GDM1 (cell line): ENCODE results near the gene BRD2.
A peak's percentile ranks its signal among the peaks of the same experiment; 100 is the strongest.
"Not testable (repeated sequence)": the region's sequence is repeated elsewhere in the genome, so short reads cannot be mapped to it uniquely, and the experiment has no call there.

ENCODE experiments used
- DNase-seq: peaks from one replicate; lab custom pipeline; 2025; lab: John Stamatoyannopoulos, UW

The BRD2 gene

DNA sequence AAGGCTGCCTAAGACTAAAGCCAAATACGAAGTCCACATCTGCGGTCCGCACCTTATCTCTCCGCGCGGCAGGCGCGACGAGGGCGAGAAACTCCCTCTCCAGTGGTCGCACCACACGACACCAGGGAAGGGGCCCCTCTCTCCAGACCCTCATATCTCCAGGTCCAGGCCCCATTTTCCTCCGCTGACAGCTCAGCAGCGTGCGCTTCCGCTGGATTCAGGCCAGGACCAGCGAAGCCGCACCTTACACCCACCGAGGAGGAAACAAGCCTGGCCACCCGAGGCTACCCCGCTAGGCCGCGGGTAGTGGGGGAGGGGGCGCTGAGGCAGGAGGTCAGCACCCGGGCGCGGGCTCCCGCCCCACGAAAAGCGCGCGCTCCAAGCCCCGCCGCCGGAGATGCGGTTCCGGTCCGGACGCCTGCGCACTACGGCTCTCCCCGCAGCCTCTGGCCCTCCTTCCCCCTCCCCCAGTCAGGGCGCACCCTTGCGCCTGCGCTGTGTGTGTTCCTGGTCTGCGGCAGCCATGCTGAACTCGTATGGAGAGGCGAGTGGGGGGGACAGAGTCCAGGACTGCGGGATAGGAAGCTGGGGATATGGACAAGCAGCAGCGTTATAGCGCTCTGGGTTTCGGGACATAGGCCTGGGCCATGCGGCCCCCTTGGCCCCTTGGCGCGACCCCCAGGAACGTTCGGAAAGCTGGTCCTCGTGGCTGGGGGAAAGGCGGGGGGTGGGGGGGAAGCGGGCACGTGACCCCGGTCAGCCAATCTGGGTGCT is at the start of gene BRD2:
Gene BRD2 (plus strand): TSS at position 502 of the 774 bp plus-strand sequence. CDS start 4,305 bp downstream, outside the sequence.
- DNase-seq, result peak; percentile 95

DNA sequence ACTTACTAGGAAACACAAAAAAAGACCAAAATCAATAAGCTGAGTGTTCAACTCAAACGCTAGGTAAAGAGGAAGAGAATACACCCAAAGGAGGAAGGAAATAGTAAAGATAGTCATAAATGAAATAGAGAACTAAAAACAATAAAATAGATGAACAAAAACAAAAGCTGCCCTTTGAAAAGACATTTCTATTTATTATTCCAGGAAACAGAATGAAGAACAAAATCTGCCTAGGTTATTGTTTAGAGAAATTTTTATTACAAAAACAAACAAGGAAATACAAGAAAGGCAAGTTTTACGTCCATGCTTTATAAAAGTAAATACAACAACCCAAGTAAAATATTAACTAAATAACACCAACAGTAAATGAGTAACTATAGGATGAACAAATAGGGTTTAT is 47.7 kb upstream of the BRD2 start:
- DNase-seq, result no peak

DNA sequence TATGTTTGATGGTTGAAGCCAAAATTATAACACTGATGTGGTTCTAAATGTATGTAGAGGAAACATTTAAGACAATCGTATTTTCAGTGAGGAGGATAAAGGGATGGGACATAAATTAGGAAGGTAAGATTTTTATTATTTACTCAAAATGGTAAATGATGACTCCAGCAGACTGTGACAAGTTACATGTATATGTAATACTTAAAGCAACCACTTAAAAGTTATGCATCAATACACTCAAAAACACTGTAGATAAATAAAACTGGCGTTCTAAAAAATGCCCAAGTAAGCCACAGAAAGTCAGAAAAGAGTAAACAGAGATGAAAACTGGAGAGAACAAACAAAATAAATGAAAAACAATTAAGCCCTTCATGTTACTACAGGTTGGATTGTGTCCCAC is 46.3 kb upstream of the BRD2 start:
- DNase-seq, result no peak

DNA sequence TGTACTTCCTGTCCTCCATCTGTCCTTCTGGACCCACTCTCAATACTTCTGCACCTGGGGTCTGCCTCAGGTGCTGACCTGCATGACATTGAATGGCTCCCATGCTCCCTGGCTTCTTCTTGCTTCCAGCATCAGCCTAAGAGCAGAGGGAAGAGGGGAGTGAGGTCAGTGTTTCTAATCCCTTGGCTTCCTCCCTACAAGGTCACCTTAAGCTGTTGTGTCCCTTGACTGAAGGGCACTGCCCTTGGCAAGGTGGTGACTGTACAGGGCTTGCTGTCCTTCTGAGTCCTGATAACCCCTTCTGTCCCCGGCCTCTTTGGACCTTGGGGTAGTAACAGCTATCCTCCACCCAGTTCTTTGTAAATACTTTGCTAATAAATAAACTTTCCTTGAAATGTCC is 37.2 kb upstream of the BRD2 start:
- DNase-seq, result no peak

DNA sequence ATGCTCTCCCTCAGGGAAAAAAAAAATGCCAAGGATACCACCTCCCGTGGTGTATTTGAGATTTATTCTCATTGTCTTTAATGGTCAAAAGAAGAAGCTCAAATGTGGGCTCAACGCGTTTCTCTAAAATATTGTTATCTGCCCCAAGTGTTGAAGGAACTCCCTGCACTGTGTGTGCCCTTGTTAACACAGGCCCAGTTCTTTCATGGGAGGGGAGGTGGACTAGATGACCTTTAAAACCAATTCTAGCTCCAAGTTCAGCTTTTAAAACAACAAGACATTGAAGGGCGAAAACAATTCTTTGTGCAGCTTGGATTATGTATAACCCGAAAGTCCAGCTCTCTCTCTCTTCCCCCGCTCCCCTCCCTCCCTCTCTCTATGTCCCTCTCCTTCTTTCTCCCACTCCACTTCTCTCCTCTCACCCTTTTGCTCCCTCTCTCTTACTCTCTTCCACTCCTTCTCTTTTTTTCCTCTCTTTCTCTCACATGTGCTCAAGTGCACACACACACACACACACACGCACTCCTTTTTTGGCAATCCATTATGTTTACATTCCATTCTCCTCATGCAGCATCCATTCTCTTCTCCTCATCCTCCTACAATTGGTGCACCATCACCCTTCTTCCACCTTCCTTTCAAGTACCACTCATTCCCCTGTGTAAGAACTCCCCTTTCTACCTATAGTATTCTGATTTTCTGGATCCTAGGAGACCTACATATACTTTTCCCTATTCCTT is 36.1 kb upstream of the BRD2 start:
- DNase-seq, result no peak

DNA sequence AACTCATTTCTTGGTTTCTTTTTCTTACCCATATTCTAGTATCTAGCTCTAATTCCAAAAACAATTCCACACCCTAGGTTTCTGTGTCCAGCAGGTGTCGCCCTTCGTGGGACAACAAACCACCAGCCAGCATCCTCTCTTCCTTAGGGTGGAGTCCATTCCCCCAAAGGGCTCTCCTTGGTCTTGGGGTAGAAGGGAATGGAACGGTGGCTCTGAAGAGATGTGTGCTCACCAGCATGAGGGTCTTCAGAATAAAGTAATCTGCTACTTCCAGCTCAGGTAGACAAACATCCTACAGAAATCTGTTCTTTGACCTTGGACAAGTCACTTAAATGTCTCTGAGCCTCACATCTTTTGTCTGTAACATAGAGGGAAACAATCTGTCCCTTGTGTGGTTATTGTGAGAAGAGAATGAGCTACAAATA is 34.7 kb upstream of the BRD2 start:
- DNase-seq, result peak; percentile 45

DNA sequence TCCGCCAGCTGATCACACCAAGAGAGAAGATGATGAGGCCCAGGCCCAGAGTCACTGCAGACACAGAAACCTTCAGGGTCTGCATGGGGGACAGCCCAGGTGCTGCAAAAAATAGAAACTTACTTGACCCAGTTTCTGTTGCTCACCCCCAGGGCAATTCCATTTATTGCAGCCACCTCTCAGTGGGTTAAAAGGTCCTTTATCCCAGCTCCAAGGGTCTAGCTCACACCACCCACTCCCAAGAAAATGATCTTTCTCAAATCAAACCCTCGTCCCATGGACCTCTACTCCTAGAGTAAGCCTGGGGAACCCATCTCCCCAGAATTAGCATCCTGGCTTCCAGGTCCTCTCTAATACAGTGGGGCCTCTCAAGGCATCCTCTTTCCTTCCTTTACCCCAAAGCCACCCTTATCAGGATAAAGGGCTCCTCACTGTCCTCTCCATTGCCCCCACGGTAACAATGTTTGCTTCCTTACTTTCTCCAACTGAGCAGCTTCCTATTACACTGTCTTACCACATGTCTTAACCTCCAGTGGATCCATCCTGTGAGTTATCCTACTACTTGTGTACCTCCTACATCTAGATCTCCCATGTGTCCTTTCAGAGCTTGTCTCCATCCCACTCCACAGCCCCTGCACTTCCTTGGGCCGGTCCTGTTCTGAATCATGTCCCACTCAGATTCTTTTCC is 32.7 kb upstream of the BRD2 start:
- no peak for DNase-seq

DNA sequence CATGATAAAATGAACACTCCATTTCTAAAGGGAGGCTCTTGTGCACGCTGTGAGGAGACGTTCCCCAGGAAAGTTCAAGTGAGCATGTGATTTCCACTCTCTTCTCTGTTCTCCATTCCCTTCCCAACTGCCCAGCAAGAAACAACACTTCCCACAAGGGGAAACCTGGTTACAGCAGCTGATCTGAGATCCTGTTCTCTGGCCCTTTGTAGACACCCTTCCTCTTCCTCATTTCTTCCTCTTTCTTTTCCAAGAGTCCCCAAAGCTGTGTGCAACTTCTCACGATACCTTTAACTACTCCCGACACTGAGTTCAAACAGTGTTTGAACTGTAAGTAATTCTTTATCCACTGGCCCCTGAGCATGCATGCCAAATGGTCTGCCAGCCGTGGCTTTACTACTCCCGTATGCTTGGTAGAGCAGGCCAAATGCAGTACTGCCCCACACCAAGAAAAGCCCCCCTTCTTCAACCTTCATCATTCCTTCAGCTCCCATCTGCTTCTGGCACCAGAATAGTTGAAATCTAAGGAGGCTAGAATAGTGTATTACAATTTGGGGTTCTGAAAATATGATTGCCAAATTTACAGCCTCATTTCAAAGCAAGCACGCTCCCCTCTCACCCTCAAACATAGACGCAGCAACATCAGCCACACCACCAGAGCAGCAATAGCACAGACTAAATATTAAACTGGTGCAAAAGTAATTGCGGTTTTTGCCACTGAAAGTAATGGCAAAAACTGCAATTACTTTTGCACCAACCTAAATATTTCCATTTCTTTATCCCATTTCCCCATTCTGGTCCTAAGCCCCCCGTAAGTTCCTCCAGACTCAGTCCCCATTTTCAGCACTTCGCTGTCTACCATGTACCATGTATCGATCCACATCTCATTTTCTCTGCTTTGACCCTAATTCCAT is 31.9 kb upstream of the BRD2 start:
- DNase-seq, result no peak

DNA sequence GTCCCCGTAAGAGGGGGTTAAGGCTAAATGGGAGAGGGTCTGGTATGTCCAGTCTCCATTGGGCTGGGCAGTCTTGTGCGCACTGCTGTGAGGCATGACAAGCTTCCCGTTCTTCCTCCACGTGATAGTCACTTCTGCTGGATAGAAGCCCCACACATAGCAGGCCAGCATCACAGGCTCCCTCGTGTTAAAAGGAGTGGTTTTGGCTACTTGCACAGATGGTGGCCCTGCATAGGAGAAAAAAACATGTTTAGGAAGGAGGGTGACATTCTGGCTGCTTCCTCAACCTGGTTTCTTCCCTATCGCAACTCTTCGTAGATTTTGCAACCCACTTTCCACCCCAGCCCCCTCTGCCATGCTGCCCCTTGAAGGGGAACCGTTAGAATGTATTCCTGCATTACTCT is 31.2 kb upstream of the BRD2 start:
- no peak for DNase-seq

DNA sequence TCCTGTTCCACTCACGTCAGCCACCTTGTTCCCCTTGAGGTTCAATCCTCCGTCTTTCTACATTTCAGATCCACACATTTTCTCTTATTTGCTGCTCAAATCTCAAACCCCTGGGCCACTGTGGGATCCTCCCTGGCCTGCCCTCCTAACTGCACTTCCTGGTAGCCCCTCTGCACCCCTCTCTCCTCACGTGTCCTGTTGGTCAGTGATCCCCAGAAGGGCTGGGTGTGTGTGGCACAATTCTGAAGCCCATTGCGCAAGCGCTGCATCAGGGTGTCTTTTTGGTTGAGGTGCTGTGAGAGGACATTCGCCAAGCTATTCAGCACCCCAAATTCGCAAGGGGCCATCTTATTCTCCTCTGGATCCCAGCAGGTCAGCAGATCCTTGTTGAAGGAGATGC is 29.9 kb upstream of the BRD2 start:
- no peak for DNase-seq

DNA sequence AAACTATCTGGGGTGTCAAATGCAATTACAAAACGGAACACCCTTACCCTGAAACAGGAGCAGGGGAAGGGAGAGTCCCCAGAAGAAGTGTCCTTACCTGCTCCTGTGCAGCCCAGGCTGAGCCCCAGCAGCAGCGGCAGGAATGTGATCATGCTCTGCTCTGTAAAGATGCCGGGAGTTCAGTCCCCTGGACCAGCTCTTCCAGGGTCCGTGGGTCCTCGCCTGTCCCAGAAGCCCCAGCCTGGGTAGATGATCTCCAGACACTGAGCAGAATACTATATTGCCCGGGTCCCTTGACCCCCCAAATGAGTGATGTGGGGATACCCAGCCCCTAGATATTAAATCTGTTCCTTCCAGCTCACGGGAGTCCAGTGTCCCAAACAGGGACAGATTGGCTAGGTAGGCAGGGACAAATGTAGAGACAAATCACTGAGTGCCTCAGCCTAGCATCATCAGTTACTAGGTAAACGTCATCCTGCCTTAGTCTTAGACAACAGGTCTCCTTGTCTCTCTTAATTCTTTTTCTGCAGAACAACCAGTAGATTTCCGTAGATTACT is 27.7 kb upstream of the BRD2 start, which contains the start of gene HLA-DMB:
Gene HLA-DMB (minus strand): TSS at position 373 of the 558 bp plus-strand sequence. CDS start 221 bp downstream, at position 152.
- DNase-seq, result peak; percentile 78

DNA sequence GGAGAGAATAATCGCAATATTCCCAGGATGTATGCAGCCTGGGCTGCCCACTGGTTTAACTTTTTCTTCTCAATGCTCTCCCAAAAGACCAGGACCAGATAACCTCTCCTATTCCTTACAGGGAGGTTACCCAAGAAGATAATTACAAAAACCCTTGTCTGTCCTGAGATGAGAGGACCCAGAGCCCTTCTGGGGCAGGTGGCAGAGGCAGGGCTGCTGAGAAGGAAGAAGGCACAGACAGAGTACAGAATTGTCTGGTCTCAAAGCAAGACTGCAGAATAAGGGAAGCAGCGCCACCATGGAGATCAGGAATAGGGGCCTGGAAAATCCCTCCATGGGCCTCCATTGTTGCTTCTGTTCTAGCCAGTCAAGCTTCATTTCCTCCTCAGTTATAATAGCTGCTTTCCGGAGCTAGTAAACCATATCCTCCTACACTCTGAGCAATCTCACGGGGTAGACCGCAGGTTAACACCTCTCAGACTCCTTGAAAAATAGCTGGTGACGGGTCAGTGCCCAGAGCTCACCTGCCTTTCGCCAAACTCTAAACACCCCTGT is 27.1 kb upstream of the BRD2 start:
- peak; percentile 58 for DNase-seq

DNA sequence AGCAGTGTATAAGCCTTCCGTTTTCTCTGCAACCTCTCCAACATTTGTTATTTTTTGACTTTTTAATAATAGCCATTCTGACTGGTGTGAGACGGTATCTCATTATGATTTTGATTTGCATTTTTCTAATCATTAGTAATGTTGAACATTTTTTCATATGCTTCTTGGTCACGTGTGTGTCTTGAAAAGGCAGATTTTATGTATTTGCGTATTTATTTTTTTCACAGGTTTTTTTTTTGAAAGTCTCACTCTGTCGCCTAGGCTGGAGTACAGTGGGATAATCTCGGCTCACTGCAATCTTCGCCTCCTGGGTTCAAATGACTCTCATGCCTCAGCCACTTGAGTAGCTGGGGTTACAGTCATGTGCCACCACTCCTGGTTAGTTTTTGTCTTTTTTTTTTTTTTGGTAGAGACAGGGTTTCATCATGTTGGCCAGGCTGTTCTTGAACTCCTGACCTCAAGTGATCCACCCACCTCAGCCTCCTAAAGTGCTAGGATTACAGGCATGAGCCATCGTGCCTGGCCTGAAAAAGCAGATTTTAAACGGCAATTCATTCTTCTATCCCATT is 25.8 kb upstream of the BRD2 start:
- DNase-seq, result not testable (repeated sequence)

DNA sequence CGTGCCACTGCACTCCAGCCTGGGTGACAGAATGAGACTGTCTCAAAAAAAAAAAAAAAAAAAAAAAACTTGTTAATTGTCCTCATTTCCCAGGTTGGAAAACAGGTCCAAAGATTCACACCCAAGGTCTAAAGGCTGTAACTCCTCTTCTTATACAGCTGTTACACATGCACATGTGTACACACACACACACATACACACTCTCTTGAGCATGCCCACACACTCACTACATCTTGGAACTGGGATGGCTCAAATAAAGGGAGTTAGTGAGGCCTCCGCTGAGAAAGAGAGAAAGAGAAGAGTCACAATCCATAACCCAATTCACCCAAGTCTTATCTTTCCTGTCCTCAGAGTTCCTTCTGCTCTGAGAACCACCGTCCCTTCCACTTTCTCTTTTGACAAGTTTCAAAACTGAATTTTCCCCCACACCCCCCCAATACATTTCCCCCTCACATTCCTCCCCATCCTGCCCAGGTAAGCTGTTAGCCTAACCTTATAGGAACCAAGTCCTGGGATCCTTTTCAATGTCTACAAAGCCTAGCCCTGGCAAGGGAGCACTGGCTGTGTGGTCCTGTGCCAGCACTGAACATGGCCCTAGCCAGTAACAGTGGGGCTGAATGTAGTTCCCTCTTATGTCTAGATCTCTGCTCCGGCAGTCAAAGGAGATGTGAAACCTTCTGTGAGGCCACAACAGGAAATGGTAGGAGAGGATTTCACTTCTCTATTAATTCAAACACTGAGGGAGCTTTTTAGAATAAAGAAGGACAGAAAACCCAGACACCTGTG is 24.3 kb upstream of the BRD2 start:
- peak; percentile 70 for DNase-seq

DNA sequence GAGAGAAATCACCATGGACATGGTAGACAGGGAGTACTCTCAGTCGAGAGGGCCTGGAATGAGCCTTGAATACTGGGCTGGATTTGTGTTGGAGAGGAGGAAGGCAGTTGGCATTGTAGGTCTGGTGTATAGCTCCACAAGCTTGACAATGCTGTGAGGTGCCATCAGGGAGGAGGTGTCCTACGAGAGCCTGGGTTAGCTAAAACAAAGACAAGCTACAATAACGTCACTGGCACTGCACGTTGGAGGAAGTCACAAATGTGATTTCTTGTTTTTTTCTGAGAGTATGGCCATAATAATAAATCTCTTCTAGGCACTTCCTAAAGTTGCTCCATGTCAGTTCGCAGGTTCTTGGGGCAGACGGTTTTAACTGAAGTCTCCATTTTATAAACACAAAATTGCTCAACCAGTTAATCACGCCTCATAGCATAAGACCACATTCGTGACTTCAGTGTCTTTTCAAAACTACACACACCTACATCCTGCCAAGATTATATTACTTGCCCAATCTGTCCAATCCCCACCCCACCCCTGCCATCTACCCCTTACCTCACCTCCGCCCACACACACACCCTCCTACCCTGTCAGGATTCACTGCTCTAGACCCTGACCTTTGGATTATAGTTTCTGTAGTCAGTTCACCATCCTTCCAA is 23.2 kb upstream of the BRD2 start:
- no peak for DNase-seq

DNA sequence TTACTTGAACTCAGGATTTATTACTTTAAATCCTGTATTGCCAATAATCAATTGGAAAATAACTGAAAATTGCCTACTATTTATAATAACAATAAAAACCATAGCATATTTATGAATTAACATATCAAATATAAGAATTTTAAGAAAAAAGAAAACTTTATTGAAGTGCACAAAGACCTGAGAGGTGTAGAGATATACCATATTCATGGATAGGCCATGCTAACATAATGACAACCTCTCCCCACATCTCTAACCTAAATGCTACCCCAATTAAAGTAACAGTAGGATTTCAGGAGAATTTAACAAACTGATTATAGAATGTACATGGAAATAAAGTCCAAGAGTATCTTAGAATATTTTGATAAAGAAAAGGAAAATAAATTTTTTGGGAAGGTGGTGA is 22.4 kb upstream of the BRD2 start:
- no peak for DNase-seq

DNA sequence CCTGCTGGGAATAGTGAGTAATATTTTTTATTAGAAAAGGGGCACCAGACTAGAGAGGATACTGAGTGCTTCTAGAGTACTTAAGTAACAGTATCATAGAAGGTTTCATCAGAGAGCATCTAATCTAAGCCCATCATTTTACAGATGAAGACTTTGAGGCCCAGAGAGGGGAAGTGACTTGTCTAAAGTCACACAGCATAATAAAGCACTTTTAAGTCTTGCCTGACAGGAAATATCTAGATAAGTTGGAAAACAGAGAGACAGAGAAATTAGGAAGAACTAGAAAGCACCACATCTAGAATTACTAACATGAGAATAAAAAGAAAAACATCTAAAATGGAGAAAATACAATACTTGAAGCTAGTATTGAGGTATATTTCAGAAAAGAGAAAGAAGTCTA is 21.5 kb upstream of the BRD2 start:
- DNase-seq, result no peak

DNA sequence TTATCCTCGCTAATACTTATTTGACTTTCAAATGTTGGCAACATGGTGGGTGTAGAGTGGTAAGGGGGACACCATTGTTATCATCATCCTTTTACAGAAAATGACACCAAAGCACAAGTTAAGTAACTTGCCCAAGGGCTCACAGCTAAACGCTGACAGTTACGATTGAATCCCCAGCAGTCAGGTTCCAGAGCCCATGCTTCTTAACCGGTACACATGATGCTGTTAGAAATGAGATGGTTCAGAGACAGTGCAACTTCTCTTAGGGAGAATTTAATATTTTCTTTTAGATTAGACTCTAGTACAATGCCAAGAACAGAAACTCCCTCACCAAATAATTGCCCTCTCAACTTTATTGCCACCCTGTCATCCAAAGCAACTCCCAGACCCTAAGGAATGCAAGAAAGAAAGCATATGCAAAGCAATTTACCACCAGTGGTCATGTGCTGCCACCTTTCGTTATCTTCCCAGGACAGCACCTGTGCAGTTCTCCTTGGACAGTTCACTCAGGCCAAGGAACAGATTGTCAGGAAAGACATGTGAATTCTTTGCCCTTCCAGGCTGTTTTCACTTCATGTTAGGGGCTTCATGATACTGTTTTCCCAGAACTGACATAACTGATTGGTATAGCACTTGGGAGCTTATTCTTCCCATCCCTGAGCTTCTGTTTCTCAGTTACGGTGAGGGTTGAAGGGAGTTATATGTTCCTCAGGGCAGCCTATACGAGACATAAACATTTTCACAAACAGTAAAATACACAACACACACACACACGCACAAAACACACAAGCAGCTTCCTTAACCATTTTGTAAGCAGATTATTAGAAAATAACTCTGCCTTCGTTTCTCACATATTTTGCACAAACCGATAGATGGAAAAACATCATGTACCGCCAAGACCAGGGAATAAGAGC is 20.6 kb upstream of the BRD2 start:
- DNase-seq, result no peak
